Stromal cell of bone marrow (primary cell): ENCODE measurements around the gene TPM2.
A peak's percentile ranks its signal among the peaks of the same experiment; 100 is the strongest.

ENCODE experiments used
- DNase-seq: peaks from one replicate; pipeline ENCODE4 v3.0.0-alpha.2; 2012; ENCODE audit warnings: low read depth

TPM2 gene

DNA sequence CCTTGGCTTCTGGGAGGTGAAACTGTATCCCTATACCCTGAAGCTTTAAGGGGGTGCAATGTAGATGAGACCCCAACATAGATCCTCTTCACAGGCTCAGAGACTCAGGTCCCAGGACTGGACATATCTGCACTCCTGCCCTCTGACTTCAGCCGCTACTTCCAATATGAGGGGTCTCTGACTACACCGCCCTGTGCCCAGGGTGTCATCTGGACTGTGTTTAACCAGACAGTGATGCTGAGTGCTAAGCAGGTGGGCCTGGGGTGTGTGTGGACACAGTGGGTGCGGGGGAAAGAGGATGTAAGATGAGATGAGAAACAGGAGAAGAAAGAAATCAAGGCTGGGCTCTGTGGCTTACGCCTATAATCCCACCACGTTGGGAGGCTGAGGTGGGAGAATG lies 10.6 kb downstream of the TPM2 start:
- no peak for DNase-seq

DNA sequence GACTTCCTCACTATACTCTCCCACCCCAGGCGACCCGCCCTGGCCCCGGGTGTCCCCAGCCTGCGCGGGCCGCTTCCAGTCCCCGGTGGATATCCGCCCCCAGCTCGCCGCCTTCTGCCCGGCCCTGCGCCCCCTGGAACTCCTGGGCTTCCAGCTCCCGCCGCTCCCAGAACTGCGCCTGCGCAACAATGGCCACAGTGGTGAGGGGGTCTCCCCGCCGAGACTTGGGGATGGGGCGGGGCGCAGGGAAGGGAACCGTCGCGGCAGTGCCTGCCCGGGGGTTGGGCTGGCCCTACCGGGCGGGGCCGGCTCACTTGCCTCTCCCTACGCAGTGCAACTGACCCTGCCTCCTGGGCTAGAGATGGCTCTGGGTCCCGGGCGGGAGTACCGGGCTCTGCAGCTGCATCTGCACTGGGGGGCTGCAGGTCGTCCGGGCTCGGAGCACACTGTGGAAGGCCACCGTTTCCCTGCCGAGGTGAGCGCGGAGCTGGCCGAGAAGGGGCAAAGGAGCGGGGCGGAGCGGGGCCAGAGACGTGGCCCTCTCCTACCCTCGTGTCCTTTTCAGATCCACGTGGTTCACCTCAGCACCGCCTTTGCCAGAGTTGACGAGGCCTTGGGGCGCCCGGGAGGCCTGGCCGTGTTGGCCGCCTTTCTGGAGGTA lies 13.9 kb downstream of the TPM2 start:
- DNase-seq = no peak

DNA sequence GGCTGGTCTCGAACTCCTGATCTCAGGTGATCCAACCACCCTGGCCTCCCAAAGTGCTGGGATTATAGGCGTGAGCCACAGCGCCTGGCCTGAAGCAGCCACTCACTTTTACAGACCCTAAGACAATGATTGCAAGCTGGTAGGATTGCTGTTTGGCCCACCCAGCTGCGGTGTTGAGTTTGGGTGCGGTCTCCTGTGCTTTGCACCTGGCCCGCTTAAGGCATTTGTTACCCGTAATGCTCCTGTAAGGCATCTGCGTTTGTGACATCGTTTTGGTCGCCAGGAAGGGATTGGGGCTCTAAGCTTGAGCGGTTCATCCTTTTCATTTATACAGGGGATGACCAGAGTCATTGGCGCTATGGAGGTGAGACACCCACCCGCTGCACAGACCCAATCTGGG lies 14.5 kb downstream of the TPM2 start:
- no peak for DNase-seq

DNA sequence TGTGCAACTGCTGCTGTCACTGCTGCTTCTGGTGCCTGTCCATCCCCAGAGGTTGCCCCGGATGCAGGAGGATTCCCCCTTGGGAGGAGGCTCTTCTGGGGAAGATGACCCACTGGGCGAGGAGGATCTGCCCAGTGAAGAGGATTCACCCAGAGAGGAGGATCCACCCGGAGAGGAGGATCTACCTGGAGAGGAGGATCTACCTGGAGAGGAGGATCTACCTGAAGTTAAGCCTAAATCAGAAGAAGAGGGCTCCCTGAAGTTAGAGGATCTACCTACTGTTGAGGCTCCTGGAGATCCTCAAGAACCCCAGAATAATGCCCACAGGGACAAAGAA lies 15.7 kb downstream of the TPM2 start:
- no peak for DNase-seq

DNA sequence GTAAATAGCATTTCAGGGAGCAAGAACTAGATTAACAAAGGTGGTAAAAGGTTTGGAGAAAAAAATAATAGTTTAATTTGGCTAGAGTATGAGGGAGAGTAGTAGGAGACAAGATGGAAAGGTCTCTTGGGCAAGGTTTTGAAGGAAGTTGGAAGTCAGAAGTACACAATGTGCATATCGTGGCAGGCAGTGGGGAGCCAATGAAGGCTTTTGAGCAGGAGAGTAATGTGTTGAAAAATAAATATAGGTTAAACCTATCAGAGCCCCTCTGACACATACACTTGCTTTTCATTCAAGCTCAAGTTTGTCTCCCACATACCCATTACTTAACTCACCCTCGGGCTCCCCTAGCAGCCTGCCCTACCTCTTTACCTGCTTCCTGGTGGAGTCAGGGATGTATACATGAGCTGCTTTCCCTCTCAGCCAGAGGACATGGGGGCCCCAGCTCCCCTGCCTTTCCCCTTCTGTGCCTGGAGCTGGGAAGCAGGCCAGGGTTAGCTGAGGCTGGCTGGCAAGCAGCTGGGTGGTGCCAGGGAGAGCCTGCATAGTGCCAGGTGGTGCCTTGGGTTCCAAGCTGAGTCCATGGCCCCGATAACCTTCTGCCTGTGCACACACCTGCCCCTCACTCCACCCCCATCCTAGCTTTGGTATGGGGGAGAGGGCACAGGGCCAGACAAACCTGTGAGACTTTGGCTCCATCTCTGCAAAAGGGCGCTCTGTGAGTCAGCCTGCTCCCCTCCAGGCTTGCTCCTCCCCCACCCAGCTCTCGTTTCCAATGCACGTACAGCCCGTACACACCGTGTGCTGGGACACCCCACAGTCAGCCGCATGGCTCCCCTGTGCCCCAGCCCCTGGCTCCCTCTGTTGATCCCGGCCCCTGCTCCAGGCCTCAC lies 16.3 kb downstream of the TPM2 start, which contains the start of gene CA9:
TSS of gene CA9 (plus strand) at position 797 of the 893 bp plus-strand sequence. CDS start at position 829, 32 bp downstream.
- no peak for DNase-seq

DNA sequence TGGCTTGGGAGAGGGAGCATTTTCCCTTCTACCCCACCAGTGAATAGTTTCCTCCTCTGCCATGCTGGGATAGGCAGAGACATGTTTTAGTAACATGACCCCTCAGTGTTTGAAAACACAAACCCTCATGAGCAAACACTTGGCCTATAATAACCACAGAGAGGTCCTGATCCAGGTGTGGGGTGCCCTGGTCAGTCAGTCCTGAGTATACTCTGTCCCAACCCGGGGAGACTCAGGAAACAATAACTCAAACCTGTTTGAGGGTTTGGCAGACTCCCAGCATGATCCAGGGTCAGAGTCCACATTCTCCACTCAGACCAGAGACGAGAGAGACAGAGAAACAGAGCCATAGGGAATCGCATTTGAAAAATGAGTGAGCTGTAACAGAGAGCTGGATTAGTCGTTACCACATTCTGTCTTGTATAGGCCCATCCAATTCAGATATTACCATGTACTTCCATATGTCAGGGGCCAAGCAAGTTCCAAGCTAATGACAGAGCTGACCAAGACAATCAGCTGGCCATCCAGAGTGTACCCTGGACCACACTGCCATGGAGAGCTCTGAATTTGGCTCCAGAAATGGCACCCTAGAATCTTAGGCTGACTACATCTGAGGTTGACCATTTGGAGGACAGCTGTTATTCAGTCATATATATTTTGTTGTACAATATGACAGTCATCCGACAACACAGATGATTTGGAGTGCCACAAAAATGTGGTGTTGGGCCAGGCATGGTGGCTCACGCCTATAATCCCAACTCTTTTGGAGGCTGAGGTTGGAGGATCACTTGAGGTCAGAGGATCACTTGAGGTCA lies 20.2 kb downstream of the TPM2 start:
- DNase-seq = no peak

DNA sequence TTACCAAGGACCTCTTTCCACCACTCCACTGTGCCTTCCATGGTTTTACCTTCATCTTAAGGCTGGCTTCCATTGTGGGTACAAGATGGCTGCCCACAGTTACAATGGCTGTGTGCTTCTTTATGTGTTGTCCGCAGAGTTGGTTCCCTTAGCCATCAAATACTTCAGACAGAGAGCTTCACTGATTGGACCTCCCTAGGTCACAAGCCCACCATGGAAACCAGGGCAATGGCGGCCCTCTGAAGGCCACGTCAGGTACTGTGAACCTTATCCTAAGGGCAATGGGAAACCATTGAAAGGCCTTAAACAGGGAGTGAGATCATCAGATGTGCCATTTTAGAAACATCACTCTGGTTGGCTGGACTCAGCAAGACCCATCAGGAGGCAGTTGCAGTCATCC lies 21.8 kb downstream of the TPM2 start:
- no peak for DNase-seq

DNA sequence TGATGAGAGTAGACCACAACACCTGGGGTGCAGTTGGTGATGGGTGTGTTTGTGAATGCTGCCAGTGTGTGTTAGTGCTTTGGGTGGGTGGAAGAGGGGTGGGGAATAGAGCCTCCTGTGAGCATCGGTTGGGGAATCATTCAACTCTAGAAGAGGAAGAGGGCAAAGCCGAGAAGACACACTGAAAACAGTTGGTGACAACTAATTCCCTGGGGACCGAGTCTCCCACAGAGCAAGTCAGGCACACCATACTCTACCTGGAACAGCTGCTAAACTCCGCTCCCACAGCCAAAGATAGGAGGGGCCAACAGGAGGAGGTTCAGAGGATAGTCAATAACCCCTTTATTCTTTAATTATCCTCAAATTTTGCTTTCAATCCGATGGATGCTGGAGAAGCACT lies 23.2 kb downstream of the TPM2 start:
- DNase-seq = no peak

DNA sequence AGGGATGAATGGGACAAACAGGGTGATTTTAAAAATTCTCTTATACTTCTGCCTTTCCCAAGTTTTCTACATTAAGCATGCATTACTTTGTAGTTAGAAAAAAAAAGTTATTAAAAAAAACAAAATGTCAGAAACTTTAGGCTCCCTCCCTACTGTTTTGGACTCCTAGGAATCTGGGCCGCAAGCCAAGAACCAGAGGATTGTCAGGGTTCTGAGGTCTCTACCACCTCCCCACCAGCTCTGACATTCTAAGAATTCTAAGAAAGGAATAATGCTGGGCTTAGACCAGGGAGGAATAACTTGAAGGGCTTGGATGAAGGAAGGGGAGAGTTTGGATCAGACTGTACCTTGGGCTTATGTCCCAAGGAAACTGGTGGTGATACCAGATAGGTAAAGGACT lies 23.7 kb downstream of the TPM2 start:
- DNase-seq = no peak

DNA sequence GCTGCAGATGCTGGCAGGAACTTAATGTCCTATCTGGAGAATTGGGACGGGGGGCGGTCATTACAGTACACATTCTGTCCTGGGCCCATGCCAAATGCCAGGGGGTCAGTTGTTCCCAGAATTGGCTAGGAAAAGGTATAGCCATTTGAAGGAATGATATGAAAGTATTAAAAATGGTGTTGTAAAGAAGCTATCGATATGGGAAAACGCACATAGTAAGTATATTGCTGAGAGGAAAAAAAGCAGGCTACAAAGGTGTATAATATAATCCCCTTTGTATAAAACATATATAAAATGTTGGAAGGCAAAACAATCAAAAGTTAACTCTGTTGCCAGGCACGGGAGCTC lies 24.3 kb downstream of the TPM2 start:
- DNase-seq = no peak

DNA sequence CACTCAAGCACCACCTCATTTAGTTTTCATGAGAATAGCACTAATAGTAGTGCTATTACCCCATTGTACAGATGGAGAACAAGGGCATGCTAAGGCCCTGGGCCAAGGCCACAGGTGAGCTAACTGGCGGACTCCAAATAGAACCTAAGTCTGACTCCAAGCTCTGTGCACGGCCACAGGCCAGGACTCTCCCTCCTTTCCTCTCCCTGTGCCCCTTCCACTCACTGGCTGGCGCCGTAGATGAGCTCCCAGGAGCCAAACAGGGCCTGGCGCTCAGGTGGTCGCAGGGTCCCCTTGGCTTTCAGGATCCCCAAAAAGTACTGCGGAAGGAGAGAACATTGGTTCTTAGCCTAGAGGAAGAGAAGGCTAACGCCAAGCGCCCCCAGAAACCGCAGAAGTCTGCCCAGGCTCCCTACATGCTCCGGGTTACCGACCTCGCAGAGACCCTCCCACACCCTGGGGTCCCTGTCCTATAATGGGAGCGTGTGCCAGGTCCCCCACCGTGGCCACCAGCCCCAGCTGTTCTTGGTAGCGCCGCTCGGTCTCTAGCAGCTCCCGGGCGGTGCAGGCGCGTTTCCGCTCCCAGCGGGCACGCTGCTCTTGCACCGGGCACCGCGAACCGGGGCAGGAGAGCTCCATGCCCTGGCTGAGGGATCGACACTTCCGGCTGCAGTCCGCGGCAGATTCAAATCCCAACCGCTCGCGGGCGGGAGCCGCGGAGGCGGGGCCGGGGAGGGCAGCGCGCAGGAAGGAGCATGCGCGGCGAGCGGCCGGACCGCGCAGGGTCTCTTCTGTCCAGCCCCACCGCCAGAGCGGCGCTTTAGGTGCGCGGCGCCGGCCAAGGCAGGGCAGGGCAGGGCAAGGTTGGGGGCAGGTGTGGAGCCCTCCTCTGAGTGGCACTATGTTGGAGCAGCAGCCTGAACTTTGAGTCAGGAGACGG lies 24.9 kb downstream of the TPM2 start, which contains the start of gene ARHGEF39:
TSS of gene ARHGEF39 (minus strand) at position 665 of the 940 bp plus-strand sequence. CDS start at position 639, 26 bp downstream.
- DNase-seq = peak; percentile 47

DNA sequence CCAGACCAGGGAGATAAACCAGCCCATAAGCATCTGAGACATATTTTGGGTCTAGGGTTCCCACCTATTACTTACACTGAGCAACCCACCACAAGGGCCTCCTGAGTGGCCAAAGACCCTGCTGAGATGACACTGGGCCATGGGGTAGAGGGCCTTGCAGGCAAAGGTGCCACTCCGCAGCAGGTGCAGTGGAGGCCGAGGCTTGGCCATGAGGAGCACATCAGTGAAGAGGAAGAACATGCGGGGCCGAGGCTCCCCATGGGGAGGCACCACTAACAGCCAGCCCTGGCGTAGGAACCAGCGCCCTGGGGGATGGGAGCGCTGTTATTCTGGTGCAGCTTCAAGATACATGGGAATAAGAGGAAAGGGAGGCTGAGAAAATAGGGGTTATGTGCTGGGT lies 27.3 kb downstream of the TPM2 start:
- DNase-seq = no peak

DNA sequence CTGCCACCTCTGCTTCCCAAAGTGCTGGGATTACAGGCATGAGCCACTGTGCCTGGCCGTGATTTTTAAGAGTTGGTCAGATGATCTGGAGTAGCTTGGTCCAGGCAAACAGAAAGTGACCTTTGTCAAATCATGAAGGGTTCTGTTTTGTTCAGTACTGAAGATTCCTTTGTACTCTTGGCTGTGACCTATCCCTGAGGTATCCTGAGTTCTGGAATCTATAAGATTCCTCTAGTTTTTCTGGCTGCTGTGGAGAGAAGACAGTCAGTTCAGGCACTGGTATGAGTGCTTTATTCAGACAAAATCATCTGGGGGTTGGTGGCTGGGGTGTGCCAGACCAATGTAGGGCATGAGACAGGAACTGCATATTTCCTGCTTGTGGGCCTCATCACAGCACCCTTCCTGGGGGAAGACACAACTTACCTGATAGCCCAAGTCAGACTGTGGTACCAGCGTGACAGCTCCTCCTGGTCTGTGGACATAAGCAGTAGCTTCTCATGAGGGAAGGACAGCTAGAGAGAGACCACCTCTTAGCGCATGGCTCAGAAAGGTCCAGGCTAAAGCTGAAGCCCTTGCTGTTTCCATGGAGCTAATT lies 27.9 kb downstream of the TPM2 start:
- DNase-seq = no peak

DNA sequence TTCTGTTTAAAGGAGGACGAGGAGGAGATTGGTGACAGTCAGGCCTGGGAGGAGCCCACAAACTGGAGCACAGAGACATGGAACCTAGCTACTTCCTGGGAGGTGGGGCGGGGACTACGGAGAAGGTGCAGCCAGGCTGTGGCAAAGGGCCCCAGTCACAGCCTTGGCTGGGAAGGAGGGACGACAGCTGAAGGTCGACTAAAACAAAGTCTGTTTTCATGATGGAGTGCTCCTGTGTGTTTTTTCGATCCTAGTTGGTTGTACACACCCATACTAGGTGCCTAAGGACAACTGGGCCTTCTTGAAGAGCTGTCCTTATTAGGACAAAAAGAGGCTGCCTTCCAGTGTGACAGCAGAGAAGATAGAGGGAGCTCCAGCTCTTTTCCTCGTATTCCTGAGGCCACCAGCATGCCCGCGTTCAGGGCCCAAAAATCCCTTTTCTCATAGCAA lies 28.7 kb downstream of the TPM2 start:
- no peak for DNase-seq

DNA sequence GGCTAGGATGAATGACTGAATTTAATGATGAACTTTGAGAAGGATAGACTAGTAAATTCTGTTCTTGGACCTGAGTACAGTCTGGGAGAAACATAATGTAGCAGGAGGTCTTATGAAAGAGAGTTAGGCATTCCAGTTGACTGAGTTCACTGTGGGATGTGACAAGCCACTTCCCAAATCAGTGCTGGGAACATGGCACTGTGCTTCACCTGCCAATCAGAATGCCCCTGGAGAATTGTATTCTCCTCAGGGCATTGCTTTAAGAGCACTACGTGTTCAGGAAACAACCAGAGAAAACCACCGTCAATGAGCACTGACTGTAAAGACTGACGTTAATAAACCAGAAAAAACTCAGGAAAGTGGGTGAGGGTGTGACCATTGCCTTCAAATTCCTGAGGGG lies 30.4 kb downstream of the TPM2 start:
- DNase-seq = peak; percentile 56

DNA sequence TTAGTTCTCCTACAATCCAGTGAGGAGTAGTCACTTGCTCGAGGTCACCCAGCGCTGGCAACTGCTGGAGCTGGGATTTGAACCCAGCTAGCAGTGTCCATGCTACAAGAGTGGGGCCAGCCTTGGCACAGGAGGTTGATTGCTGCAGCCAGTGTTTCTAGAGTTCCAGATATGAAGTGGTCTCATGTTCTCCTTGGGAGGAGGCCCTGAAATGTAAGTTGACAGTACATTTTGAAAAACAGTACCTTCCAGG lies 30.8 kb downstream of the TPM2 start:
- DNase-seq = no peak

DNA sequence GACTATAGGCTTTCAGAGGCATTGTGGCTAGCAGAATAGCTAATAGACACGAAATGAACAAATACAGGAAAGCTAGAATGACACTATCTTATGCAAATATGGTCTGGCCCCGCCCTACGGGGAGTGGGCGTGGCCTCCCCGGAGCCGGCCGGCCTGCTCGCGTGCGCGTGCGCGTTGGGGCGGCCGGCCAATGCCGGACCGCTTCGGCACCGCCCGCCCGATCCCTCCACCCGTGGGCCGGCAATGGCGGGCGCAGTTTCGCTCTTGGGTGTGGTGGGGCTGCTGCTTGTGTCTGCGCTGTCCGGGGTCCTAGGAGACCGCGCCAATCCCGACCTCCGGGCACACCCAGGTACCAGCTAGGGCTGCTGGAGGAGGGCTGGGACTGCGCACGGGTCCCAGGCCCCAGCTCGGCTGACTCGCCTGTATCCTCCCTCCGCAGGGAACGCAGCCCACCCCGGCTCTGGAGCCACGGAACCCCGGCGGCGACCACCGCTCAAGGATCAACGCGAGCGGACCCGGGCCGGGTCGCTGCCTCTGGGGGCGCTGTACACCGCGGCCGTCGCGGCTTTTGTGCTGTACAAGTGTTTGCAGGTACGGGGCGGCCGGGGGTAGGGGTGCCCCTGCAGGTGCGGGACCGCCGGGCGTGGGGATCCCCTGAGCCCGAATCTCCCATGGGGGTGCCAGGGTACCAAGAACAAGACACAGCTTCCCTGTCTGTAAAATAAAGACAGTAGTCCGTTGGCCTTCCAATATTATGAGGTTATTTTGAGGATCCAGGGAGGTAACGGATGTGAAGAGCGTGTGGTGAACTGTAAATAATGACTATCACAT lies 31.4 kb downstream of the TPM2 start, which contains the start of gene CCDC107:
TSS of gene CCDC107 (plus strand) at position 156 of the 831 bp plus-strand sequence. CDS start at position 244, 88 bp downstream.
- DNase-seq = no peak

DNA sequence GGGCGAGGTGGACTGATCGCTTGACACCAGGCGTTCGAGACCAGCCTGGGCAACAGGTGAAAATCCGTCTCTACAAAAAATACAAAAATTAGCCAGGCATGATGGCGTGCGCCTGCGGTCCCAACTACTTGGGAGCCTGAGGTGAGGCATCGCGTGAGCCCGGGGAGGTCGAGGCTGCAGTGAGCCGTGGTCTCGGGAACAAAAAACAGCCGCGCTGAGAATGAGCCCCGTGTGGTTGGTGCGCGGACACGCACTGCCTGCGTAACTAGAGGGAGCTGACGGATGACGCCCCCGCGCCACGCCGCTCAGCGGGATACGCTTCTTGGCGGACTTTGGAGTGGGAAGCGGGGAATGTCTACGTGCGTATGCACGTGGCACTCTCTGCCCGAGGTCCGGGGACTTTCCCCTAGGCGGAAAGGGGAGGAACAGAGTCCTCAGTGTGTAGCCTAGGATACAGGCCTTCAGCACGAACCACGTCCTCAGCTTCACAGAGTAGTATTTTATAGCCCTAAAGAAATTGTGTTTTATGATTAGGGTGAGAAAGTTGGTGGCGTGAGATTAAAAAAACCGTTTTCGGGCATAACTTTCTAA lies 32.1 kb downstream of the TPM2 start, which contains the start of gene RMRP:
TSS of gene RMRP (minus strand) at position 474 of the 591 bp plus-strand sequence.
- peak; percentile 98 for DNase-seq

DNA sequence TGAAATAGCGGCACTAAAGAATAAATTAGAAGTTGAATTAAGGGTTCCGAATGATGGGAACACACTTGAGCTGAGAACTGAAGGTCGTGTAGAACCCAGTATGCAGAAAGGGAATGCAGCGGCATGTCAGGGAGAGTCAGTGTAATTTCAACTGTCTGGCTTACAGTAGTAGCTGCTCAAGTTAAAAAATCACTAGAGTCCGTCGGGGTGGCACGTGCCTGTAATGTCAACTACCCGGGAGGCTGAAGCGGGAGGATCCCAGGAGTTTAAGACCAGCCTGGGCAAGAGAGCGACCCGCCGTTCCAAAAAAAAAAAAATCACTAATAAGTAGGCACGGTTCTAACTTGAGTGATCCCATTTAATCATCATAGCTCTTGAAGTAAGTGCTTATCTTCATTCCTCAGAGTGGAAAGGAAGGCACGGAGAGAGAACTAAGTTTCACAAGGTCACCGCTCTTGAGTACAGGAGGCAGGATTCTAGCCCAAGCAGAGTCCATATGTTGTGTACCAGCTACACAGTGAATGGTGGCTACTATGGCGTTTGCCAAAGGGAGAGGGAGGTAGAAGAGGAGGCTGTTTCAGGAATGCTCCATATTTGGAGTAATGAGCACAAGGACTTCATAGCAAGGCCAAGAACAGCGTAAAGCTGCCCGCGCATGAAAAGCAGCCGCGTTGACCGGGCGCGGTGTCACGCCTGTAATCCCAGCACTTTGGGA lies 32.7 kb downstream of the TPM2 start:
- no peak for DNase-seq
